Measurements from ENCODE around the gene CNTN4. TPM values are rescaled to one million over a fixed set of nuclear protein-coding genes. Genes with fewer than 3 reads are reported as not detected.

CNTN4 gene
- total RNA-seq, 1 experiment from 2014 or later = not detected

GRCh38 chr3:2362122-2362521 is 263.5 kb downstream of the CNTN4 start (continued):
- TF ChIP-seq, protein P1, sequence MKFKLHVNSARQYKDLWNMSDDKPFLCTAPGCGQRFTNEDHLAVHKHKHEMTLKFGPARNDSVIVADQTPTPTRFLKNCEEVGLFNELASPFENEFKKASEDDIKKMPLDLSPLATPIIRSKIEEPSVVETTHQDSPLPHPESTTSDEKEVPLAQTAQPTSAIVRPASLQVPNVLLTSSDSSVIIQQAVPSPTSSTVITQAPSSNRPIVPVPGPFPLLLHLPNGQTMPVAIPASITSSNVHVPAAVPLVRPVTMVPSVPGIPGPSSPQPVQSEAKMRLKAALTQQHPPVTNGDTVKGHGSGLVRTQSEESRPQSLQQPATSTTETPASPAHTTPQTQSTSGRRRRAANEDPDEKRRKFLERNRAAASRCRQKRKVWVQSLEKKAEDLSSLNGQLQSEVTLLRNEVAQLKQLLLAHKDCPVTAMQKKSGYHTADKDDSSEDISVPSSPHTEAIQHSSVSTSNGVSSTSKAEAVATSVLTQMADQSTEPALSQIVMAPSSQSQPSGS (CRISPR knock-in tag; IDR thresholded peaks at IDR 0.05; ENCODE audit: borderline replicate concordance, low read depth) = no peak
- TF ChIP-seq OVOL2 (CRISPR knock-in tag; IDR thresholded peaks at IDR 0.05; ENCODE audit: borderline replicate concordance) (no peak), MAX (CRISPR knock-in tag; IDR thresholded peaks at IDR 0.05) (no peak)

DNA sequence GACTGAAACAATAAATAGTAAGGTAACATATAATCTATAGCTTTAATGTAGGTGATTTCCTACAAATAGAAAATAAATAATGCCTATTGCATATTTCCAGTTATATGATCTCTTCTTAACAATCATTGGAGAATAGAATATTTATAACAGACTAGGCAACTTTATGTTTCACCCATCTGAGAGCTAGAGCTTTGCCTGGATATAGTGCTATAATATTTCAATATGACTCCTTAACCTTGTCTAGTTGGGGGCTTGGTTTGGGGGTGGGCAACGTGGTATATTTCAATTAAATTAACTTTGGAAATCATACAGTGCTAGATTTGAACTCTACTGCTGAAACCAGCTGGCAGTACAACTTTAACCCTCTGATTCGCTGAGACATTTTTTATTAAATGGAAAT is 265.2 kb downstream of the CNTN4 start:
- no peak for ATAC-seq
- TF ChIP-seq MYBL2 (CRISPR knock-in tag; IDR thresholded peaks at IDR 0.05) (no peak), ZBTB21 (CRISPR knock-in tag; IDR thresholded peaks at IDR 0.05; ENCODE audit: borderline replicate concordance) (no peak), MXD4 (CRISPR knock-in tag; IDR thresholded peaks at IDR 0.05; ENCODE audit: borderline replicate concordance) (no peak), IRF2 (CRISPR knock-in tag; IDR thresholded peaks at IDR 0.05; ENCODE audit: borderline replicate concordance, low read depth) (no peak), E2F1 (CRISPR knock-in tag; IDR thresholded peaks at IDR 0.05) (no peak), NFATC4 (CRISPR knock-in tag; IDR thresholded peaks at IDR 0.05) (no peak), SP1 (CRISPR knock-in tag; conservative IDR thresholded peaks at IDR 0.05) (no peak), USF2 (CRISPR knock-in tag; IDR thresholded peaks at IDR 0.05) (no peak), USF1 (CRISPR knock-in tag; IDR thresholded peaks at IDR 0.05) (no peak)
- TF ChIP-seq, protein P1 (CRISPR knock-in tag; IDR thresholded peaks at IDR 0.05; ENCODE audit: borderline replicate concordance, low read depth) = no peak

DNA sequence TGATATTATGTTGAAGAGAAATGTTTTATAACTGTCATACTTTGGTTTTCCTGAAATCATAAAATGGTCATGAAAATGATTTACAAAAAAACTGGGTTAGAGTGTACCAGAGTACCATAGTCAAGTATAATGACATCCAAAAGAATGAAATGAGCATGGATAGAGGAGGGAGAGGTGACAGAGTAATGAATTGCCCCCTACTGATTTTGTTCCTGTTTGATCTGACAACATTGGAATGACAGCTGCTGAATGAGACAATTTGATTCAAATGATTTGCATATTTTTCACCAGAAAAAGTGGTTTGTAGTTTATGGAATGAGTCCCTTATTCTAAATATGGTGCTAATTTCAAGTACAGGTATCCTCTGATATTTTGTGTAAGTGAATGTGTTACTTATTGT is 271.7 kb downstream of the CNTN4 start:
- Mint-ChIP-seq H3K9me3 (peaks cover 77% of the 10 kb centered on the region), H3K27me3 (ENCODE audit: low read depth) (peaks cover under 1% of the 10 kb centered on the region; the same call in 1 of the 2 replicates), H3K36me3 (peaks cover 57% of the 10 kb centered on the region), H3K27ac (no peak overlapping the region), H3K4me3 (no peak overlapping the region), H3K4me1 (no peaks in the 10 kb centered on the region)
- ChIA-PET CTCF (no interaction called here), POLR2A (no interaction called here)
- no peak for ATAC-seq
- DNase-seq (ENCODE audit: low spot score) = no peak
- TF ChIP-seq, protein P2, sequence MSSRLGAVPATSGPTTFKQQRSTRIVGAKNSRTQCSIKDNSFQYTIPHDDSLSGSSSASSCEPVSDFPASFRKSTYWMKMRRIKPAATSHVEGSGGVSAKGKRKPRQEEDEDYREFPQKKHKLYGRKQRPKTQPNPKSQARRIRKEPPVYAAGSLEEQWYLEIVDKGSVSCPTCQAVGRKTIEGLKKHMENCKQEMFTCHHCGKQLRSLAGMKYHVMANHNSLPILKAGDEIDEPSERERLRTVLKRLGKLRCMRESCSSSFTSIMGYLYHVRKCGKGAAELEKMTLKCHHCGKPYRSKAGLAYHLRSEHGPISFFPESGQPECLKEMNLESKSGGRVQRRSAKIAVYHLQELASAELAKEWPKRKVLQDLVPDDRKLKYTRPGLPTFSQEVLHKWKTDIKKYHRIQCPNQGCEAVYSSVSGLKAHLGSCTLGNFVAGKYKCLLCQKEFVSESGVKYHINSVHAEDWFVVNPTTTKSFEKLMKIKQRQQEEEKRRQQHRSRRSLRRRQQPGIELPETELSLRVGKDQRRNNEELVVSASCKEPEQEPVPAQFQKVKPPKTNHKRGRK (CRISPR knock-in tag; IDR thresholded peaks at IDR 0.05; ENCODE audit: borderline replicate concordance) = no peak
- TF ChIP-seq SMAD4 (CRISPR knock-in tag; IDR thresholded peaks at IDR 0.05) (no peak), MAX (CRISPR knock-in tag; IDR thresholded peaks at IDR 0.05) (no peak)

More for the DNA sequence above, 265.2 kb downstream of the CNTN4 start:
- POLR2A ChIA-PET = no interaction called here
- Mint-ChIP-seq H3K9me3 (peaks cover 75% of the 10 kb centered on the region), H3K4me3 (no peak overlapping the region), H3K36me3 (peaks cover 50% of the 10 kb centered on the region), H3K4me1 (no peaks in the 10 kb centered on the region), H3K27ac (no peak overlapping the region), H3K27me3 (ENCODE audit: low read depth) (peaks cover 3% of the 10 kb centered on the region; the same call in 1 of the 2 replicates)
- CTCF ChIA-PET = no interaction called here
- DNase-seq (ENCODE audit: low spot score) = no peak
